Loucy (cell line): ENCODE measurements around the gene GRM5.

ENCODE experiments used
- H2AFZ ChIP-seq: fragments of 200-600 bp; sonication (generic); 2 replicates; pipeline ENCODE4 v1.6.0; 2016; ENCODE audit warnings: antibody characterized with exemption, mild to moderate bottlenecking, low read length, moderate library complexity
- H3F3A ChIP-seq: fragments of 200-600 bp; 2 replicates; pipeline ENCODE4 v1.6.0; 2016; ENCODE audit warnings: antibody characterized with exemption, low read depth, mild to moderate bottlenecking
- H3K27me3 ChIP-seq: fragments of 200-600 bp; sonication (generic); 2 replicates; pipeline ENCODE4 v1.6.1; 2014; ENCODE audit warnings: low read length, mild to moderate bottlenecking; ENCODE audit not compliant: insufficient read depth, poor library complexity, severe bottlenecking
- H3K36me3 ChIP-seq: fragments of 200-600 bp; sonication (generic); 2 replicates; pipeline ENCODE4 v1.6.1; 2016; ENCODE audit warnings: low read length; ENCODE audit not compliant: insufficient read depth
- H3K4me1 ChIP-seq: fragments of 200-600 bp; sonication (generic); 2 replicates; pipeline ENCODE4 v1.5.1; 2014; ENCODE audit warnings: low read length, mild to moderate bottlenecking; ENCODE audit not compliant: insufficient read depth, poor library complexity, severe bottlenecking
- H3K4me2 ChIP-seq: fragments of 200-600 bp; sonication (generic); 2 replicates; pipeline ENCODE4 v1.6.0; 2014; ENCODE audit warnings: antibody characterized with exemption, low read length, low read depth, mild to moderate bottlenecking; ENCODE audit not compliant: poor library complexity, severe bottlenecking
- H3K4me3 ChIP-seq: fragments of 200-600 bp; sonication (generic); 2 replicates; pipeline ENCODE4 v1.5.1; 2014; ENCODE audit warnings: low read length, mild to moderate bottlenecking, mixed read lengths; ENCODE audit not compliant: poor library complexity, severe bottlenecking
- H3K79me2 ChIP-seq: fragments of 200-600 bp; sonication (generic); 2 replicates; pipeline ENCODE4 v1.6.1; 2014; ENCODE audit warnings: low read length; ENCODE audit not compliant: insufficient read depth
- H3K9ac ChIP-seq: fragments of 200-600 bp; sonication (generic); 2 replicates; pipeline ENCODE4 v1.6.0; 2014; ENCODE audit warnings: mild to moderate bottlenecking, low read depth, low read length, moderate library complexity; ENCODE audit not compliant: poor library complexity, severe bottlenecking
- H3K9me2 ChIP-seq: fragments of 200-600 bp; sonication (generic); replicated peaks from 2 replicates; pipeline ENCODE4 v1.6.1; 2016; ENCODE audit warnings: low read depth, low read length, mixed read lengths
- H3K9me3 ChIP-seq: fragments of 200-600 bp; sonication (generic); 2 replicates; pipeline ENCODE4 v1.6.1; 2014; ENCODE audit warnings: mild to moderate bottlenecking, antibody characterized with exemption, low read length, low read depth; ENCODE audit not compliant: insufficient read depth
- H4K20me1 ChIP-seq: fragments of 200-600 bp; sonication (generic); 2 replicates; pipeline ENCODE4 v1.6.0; 2014; ENCODE audit warnings: antibody characterized with exemption, low read length, mild to moderate bottlenecking; ENCODE audit not compliant: insufficient read depth, poor library complexity, severe bottlenecking
- EZH2phosphoT487 ChIP-seq: fragments of 200-600 bp; IDR thresholded peaks from 2 replicates; pipeline ENCODE4 v1.6.1; 2018; ENCODE audit warnings: antibody characterized with exemption, mild to moderate bottlenecking, moderate library complexity, borderline replicate concordance
- TF ChIP-seq, protein P1 (sequence below): fragments of 200-600 bp; sonication (generic); conservative IDR thresholded peaks from 2 replicates; pipeline ENCODE4 v1.5.1; 2014; ENCODE audit warnings: mild to moderate bottlenecking, antibody characterized with exemption, low read length

The GRM5 gene

DNA sequence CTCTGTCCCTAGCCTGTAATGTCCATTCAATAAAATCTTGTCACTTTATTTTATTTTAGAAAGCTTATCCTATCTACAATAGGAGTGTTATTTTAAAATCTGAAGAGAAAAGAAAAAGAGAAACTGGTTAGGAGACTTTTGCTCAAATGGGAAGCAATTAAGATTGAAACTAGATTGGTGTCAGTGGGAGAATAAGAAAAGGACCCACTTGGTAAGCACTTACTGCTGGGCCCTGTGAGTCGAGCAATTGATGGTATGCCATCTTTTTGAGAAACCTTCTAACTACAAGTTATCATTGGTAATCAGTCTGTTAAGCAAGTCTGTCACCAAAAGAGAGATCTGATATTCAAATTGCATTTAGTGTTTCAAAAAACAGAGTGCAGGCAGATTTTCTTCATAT is 258.4 kb downstream of the GRM5 start:
- Histone ChIP-seq H3F3A (no peaks in the 10 kb centered on the region), H3K27me3 (no peaks in the 10 kb centered on the region), H3K36me3 (no peaks in the 10 kb centered on the region), H3K9me3 (no peaks in the 10 kb centered on the region), H3K4me3 (no peak overlapping the region), H3K9ac (no peak overlapping the region), H4K20me1 (no peaks in the 10 kb centered on the region), H3K79me2 (no peaks in the 10 kb centered on the region), H2AFZ (no peak overlapping the region), H3K4me1 (no peaks in the 10 kb centered on the region), H3K4me2 (no peak overlapping the region), H3K9me2 (no peaks in the 10 kb centered on the region)
- TF ChIP-seq, protein P1, sequence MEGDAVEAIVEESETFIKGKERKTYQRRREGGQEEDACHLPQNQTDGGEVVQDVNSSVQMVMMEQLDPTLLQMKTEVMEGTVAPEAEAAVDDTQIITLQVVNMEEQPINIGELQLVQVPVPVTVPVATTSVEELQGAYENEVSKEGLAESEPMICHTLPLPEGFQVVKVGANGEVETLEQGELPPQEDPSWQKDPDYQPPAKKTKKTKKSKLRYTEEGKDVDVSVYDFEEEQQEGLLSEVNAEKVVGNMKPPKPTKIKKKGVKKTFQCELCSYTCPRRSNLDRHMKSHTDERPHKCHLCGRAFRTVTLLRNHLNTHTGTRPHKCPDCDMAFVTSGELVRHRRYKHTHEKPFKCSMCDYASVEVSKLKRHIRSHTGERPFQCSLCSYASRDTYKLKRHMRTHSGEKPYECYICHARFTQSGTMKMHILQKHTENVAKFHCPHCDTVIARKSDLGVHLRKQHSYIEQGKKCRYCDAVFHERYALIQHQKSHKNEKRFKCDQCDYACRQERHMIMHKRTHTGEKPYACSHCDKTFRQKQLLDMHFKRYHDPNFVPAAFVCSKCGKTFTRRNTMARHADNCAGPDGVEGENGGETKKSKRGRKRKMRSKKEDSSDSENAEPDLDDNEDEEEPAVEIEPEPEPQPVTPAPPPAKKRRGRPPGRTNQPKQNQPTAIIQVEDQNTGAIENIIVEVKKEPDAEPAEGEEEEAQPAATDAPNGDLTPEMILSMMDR, result no peak
- TF ChIP-seq EZH2phosphoT487, result no peak

DNA sequence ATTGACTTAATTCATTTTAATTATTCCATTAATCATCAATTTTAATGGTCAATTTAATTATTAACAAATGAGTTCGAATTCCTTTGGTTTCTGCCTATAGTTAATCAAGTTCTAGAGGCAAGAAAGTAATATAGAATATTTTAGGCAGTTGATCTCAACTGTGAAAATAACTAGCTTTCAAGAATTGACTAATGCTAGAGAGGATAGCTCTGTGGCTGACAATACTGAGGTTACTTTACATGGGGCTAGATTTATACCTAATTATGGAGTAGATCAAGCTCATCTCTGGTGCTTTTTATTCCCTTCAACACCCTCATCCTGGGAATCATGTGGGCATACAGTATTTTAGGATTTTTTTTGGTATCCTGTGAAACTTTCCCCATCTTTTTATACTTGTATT is 259.4 kb downstream of the GRM5 start:
- Histone ChIP-seq H3K4me1 (no peaks in the 10 kb centered on the region), H3K4me2 (no peak overlapping the region), H3K9me3 (no peaks in the 10 kb centered on the region), H3K27me3 (no peaks in the 10 kb centered on the region), H4K20me1 (no peaks in the 10 kb centered on the region), H3K9me2 (no peaks in the 10 kb centered on the region), H2AFZ (no peak overlapping the region), H3K4me3 (no peak overlapping the region), H3K79me2 (no peaks in the 10 kb centered on the region), H3K9ac (no peak overlapping the region), H3K36me3 (no peaks in the 10 kb centered on the region), H3F3A (no peaks in the 10 kb centered on the region)
- TF ChIP-seq EZH2phosphoT487, result no peak
- TF ChIP-seq, protein P1, result no peak

DNA sequence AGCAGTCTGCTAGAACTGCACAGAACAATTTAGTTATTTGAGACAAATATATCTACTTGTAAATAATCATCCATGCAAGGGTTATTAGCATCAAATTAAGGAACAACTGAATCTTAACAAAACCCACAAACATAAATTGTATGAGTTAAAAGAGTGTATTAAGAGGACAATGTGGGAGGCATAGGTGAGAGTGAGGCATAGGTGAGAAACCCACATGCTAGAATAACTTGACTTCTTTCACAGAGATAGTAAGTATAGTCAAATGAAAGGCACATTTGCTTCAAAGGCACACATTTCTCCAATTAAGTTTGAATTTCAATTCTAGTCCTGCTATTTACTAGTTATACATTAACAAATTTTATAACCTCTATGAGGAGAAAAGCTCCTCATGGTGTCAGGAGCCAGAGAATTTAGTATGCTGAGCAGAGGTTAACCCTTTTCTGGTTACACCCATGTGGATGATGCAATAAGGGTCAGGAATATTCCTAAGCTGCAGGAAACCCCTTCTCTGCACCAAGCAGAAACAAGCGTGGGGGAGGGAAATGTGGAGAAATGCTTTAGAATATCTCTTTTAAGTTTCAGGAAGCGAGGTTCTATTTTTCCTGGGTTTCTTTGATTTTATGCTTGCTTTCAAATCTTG is 264.2 kb downstream of the GRM5 start:
- Histone ChIP-seq H3F3A (no peaks in the 10 kb centered on the region), H3K9me3 (no peaks in the 10 kb centered on the region), H3K9me2 (no peaks in the 10 kb centered on the region), H3K36me3 (no peaks in the 10 kb centered on the region), H4K20me1 (no peaks in the 10 kb centered on the region), H3K4me3 (no peak overlapping the region), H3K27me3 (no peaks in the 10 kb centered on the region), H3K4me1 (no peaks in the 10 kb centered on the region), H3K79me2 (no peaks in the 10 kb centered on the region), H3K4me2 (no peak overlapping the region), H2AFZ (no peak overlapping the region), H3K9ac (no peak overlapping the region)
- TF ChIP-seq, protein P1, result no peak
- TF ChIP-seq EZH2phosphoT487, result no peak
